ENCODE measurements around the gene ING4.

- TF ChIP-seq TCF12 (IDR thresholded peaks at IDR 0.05) (no peak), ZBTB33 (IDR thresholded peaks at IDR 0.05; ENCODE audit: borderline replicate concordance, low read depth) (no peak), CTCF (IDR thresholded peaks at IDR 0.05) (no peak), SIN3A (IDR thresholded peaks at IDR 0.05; ENCODE audit: borderline replicate concordance, low read depth, low read length) (no peak), USF2 (IDR thresholded peaks at IDR 0.05; ENCODE audit: borderline replicate concordance, low read depth, low read length) (no peak)
These were observed 54.2 kb downstream of the ING4 start for GRCh38 chr12:6608592-6609281.

All from SK-N-SH (cell line).